Gastroesophageal sphincter (tissue), 4 donors: ENCODE data around the gene GMPR. TPM values are rescaled to one million over a fixed set of nuclear protein-coding genes. Genes with fewer than 3 reads are reported as not detected.

Experiments
- ATAC-seq: fragments of 150-250 bp; one replicate; pipeline ENCODE4 v1.9.1; 2016; ENCODE audit warnings: mild to moderate bottlenecking, moderate library complexity
- H3K27ac ChIP-seq, 4 donors: fragments of 200-600 bp; sonication (generic) in 3 of 4; 1 replicate in 3 of 4; 2 replicates in 1 of 4; pipeline ENCODE4 v1.5.1; 2016 to 2019
- H3K27me3 ChIP-seq: fragments of 200-600 bp; sonication (generic); one replicate; pipeline ENCODE4 v1.5.1; 2019
- H3K36me3 ChIP-seq, 2 donors: fragments of 200-600 bp; sonication (generic); one replicate each; pipeline ENCODE4 v1.5.1; 2019; ENCODE audit warnings: control low read depth in 1 of 2
- H3K4me1 ChIP-seq, 3 donors: fragments of 200-600 bp; sonication (generic); 1 replicate in 2 of 3; 2 replicates in 1 of 3; pipeline ENCODE4 v1.5.1; 2016 to 2019; ENCODE audit warnings: control low read depth in 2 of 3
- H3K4me3 ChIP-seq, 2 donors: fragments of 200-600 bp; sonication (generic); one replicate each; pipeline ENCODE4 v1.5.1; 2019; ENCODE audit warnings: mild to moderate bottlenecking in 1 of 2, moderate library complexity in 1 of 2
- H3K9me3 ChIP-seq, 3 donors: fragments of 200-600 bp; sonication (generic); one replicate each; pipeline ENCODE4 v1.5.1; 2017 to 2019; ENCODE audit warnings: control low read depth in 2 of 3
- EP300 ChIP-seq: sonication (generic); formaldehyde crosslinking; IDR thresholded peaks from one replicate; pipeline ENCODE4 v1.6.1; 2017; ENCODE audit warnings: antibody characterized with exemption, mild to moderate bottlenecking
- POLR2A ChIP-seq, 2 donors: fragments of 450-650 bp; IDR thresholded peaks; one replicate each; pipeline ENCODE4 v1.6.1; 2017; ENCODE audit warnings: antibody characterized with exemption in 2 of 2, mild to moderate bottlenecking in 2 of 2, moderate library complexity in 1 of 2
- POLR2AphosphoS5 ChIP-seq: sonication (generic); formaldehyde crosslinking; IDR thresholded peaks from one replicate; pipeline ENCODE4 v1.6.1; 2017; ENCODE audit warnings: antibody characterized with exemption
- WGBS, 2 donors: methylation state at CpG; one replicate each; pipeline ENCODE4 v1.1.5; 2018; ENCODE audit warnings: low coverage in 1 of 2; 5-methylcytosine and 5-hydroxymethylcytosine counted together
- total RNA-seq, 4 donors: library from RNA; depleted of rRNA; stranded (reverse); fragments of >200 nt; gene quantifications; one replicate each; pipeline ENCODE4 v1.1.0, GENCODE V29; 2016
- TF ChIP-seq, protein P1 (sequence below), 4 experiments: fragments of 200-600 bp in 2 of 4; fragments of 450-650 bp in 2 of 4; sonication (generic) in 1 of 4; IDR thresholded peaks; one replicate each; pipeline ENCODE4 v1.5.1; 2017 to 2019; ENCODE audit warnings: antibody characterized with exemption in 4 of 4, mild to moderate bottlenecking in 2 of 4, moderate library complexity in 2 of 4

The GMPR gene
- total RNA-seq, 4 donors from 2014 or later = 18.2 to 71.5 (median 45.6) TPM

DNA sequence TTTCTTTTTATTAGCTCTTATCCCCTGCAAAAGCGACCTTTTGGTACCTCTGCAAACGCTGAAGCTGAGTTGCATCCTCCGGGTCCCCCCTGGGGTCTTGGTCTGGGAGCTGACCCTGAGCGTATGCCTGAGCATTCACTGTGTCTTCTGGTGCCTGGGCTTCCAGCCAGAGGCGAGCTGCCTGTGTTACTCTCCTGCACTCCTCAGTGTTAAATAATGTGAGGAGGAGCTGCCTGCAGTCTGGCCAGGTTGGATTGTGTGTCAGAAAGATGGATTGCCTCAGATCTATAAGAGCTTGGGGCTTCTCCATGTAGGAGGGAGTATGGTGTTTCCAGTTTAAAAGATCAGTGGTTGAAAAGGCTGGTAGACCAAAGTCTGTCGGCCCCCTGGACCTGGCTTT, 8.7 kb upstream of the GMPR start:
- no peaks in the 10 kb centered on the region for H3K27me3 ChIP-seq
- no peak overlapping the region for H3K27ac ChIP-seq
- H3K36me3 ChIP-seq = no peaks in the 10 kb centered on the region
- TF ChIP-seq POLR2AphosphoS5 (no peak), EP300 (no peak), POLR2A (IDR thresholded peaks at IDR 0.05) (no peak)
- TF ChIP-seq, protein P1, sequence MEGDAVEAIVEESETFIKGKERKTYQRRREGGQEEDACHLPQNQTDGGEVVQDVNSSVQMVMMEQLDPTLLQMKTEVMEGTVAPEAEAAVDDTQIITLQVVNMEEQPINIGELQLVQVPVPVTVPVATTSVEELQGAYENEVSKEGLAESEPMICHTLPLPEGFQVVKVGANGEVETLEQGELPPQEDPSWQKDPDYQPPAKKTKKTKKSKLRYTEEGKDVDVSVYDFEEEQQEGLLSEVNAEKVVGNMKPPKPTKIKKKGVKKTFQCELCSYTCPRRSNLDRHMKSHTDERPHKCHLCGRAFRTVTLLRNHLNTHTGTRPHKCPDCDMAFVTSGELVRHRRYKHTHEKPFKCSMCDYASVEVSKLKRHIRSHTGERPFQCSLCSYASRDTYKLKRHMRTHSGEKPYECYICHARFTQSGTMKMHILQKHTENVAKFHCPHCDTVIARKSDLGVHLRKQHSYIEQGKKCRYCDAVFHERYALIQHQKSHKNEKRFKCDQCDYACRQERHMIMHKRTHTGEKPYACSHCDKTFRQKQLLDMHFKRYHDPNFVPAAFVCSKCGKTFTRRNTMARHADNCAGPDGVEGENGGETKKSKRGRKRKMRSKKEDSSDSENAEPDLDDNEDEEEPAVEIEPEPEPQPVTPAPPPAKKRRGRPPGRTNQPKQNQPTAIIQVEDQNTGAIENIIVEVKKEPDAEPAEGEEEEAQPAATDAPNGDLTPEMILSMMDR (IDR thresholded peaks at IDR 0.05) = no peak
- WGBS, 2 donors = 71% methylated on average over 1 of the region's 6 CpGs; no CpG with 5 or more reads in 1 of the 2 donors
- no peaks in the 10 kb centered on the region for H3K9me3 ChIP-seq
- H3K4me3 ChIP-seq = no peak overlapping the region
- H3K4me1 ChIP-seq = peaks cover 0 to 15% (median 2%) of the 10 kb centered on the region in 3 donors
- peak; percentile 48 for ATAC-seq

DNA sequence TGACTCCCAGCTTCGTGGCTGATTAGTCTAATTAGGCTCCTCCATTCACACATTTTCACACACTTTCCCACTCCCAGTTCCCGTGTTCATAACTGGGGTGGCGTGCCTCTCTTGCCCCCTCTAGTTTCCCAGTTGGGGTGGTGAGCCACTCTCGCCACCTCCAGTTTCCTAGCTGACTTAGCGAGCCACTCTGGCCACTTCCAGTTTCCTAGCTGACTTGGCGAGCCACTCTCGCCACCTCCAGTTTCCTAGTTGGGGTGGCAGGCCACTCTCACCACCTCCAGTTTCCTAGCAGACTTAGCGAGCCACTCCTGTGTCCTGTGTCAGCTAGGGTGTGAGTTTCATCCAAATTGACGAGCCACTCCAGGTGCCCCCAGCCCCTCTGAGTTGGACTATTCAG, 7.4 kb upstream of the GMPR start:
- Histone ChIP-seq H3K27ac (no peak overlapping the region), H3K27me3 (no peaks in the 10 kb centered on the region), H3K9me3 (no peaks in the 10 kb centered on the region), H3K36me3 (no peaks in the 10 kb centered on the region), H3K4me3 (no peak overlapping the region), H3K4me1 (peaks cover 0 to 20% (median 7%) of the 10 kb centered on the region in 3 donors)
- no peak for TF ChIP-seq POLR2AphosphoS5
- TF ChIP-seq EP300 = no peak
- TF ChIP-seq, protein P1 (IDR thresholded peaks at IDR 0.05) = no peak
- no peak for TF ChIP-seq POLR2A (IDR thresholded peaks at IDR 0.05)
- ATAC-seq = no peak
- WGBS, 2 donors = 88 to 97% methylated on average over 1 to 7 of the region's 9 CpGs

DNA sequence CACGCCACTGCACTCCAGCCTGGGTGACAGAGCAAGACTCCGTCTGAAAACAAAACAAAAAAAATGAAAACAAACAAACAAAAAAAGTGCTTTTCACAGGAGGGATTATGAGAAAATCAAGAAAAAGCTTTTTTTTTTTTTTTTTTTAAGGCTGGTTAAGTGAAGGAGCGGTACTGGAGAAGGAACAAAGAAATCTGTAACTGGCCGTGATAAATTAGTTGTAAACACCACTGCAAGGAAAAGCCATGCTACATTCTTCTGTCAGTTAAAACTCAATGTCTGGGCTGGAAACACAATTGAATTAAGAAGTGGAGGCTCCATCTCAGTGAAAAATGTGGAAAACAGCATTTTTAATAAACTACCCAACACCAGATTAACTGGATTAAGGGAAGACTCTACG, 6.3 kb upstream of the GMPR start:
- no peak for ATAC-seq
- 83 to 87% methylated on average over 5 of the region's 5 CpGs for WGBS, 2 donors
- no peaks in the 10 kb centered on the region for H3K36me3 ChIP-seq

DNA sequence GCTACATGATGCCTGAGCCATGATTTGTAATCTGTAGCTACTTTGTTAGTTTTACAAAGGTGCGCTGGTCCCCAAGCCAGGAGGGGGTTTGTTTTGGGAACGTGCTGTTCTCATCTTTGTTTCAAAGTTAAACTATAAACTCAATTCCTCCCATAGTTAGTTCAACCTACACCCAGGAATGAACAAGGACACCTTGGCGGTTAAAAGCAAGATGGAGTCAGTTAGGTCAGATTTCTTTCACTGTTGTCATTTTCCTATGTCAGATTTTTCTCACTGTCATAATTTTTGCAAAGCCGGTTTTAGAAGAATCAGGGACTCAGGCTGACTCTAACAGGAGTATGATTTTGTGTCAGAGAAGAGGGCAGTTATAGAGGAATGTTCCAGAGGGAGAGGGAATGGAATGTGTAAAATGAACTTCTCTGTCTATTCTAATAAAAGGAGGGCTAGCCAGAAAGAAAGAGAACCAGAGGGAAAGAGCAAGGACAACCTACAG, 2.3 kb upstream of the GMPR start:
- Histone ChIP-seq H3K27ac (peak overlapping the region; percentile 37 to 89 (median 80)), H3K36me3 (no peaks in the 10 kb centered on the region), H3K9me3 (no peaks in the 10 kb centered on the region), H3K27me3 (no peaks in the 10 kb centered on the region), H3K4me1 (peaks cover 0 to 48% (median 16%) of the 10 kb centered on the region in 3 donors), H3K4me3 (peak overlapping the region; percentile 11 to 24)
- TF ChIP-seq EP300 = no peak
- no peak for TF ChIP-seq POLR2A (IDR thresholded peaks at IDR 0.05)
- TF ChIP-seq, protein P1 (IDR thresholded peaks at IDR 0.05) = no peak
- no peak for TF ChIP-seq POLR2AphosphoS5
- 66 to 80% methylated on average over 3 to 4 of the region's 4 CpGs for WGBS, 2 donors
- no peak for ATAC-seq

More for the DNA sequence above, 6.3 kb upstream of the GMPR start:
- H3K4me3 ChIP-seq = no peak overlapping the region
- no peak overlapping the region for H3K27ac ChIP-seq
- peaks cover 0 to 32% (median 9%) of the 10 kb centered on the region in 3 donors for H3K4me1 ChIP-seq
- TF ChIP-seq, protein P1 (IDR thresholded peaks at IDR 0.05) = no peak
- TF ChIP-seq POLR2A (IDR thresholded peaks at IDR 0.05) (no peak), EP300 (no peak), POLR2AphosphoS5 (no peak)
- H3K9me3 ChIP-seq = no peaks in the 10 kb centered on the region
- no peaks in the 10 kb centered on the region for H3K27me3 ChIP-seq

DNA sequence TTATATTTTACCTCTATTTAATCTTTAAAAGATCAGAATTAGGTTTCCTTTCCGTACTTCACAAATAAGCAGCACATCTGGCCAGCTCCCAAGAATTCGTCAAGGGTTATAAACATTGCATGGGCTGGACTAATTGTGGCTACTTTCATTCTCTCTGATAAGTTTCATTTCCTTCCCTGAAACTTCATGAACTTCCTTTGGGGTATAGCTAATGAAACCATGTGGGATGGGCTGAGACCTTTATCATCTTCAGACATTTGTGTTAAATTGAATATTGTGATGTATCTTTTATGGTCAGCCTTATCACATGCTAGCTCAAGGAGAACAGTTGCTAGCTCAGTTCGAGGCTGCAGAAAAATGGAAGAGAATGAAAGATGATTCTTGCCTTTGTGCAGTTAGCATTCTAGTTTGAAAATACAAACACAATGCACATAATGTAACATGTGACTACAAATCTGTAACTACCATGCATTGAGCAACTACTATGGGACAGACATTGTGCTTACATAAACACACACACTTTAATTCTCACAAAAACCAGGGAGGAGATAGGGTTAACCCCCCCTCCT, 1.7 kb upstream of the GMPR start:
- WGBS, 2 donors = 0% methylated on average over 1 to 3 of the region's 3 CpGs
- Histone ChIP-seq H3K36me3 (no peaks in the 10 kb centered on the region), H3K4me1 (peaks cover 0 to 54% (median 16%) of the 10 kb centered on the region in 3 donors), H3K27ac (peak overlapping the region; percentile 37 to 89 (median 80)), H3K4me3 (peak overlapping the region; percentile 11 to 24), H3K9me3 (no peaks in the 10 kb centered on the region), H3K27me3 (no peaks in the 10 kb centered on the region)
- TF ChIP-seq POLR2A (IDR thresholded peaks at IDR 0.05) = no peak
- no peak for ATAC-seq
